IMR-90 (cell line): ENCODE data around the gene CATSPERE.

Experiments used
- BHLHE40 ChIP-seq: fragments of 150-350 bp; IDR thresholded peaks from 2 replicates; pipeline ENCODE4 v1.6.1; 2016; ENCODE audit warnings: mild to moderate bottlenecking, low read depth, low read length
- CHD1 ChIP-seq: IDR thresholded peaks from 2 replicates; pipeline ENCODE4 v1.6.1; 2012; ENCODE audit warnings: low read depth, low read length, improper control_type of control experiment
- CTCF ChIP-seq: conservative IDR thresholded peaks from 2 replicates; pipeline ENCODE4 v1.5.1; 2012; ENCODE audit warnings: mild to moderate bottlenecking, low read depth, low read length, improper control_type of control experiment
- MAFK ChIP-seq: IDR thresholded peaks from 2 replicates; pipeline ENCODE4 v1.6.1; 2012; ENCODE audit warnings: low read depth, low read length, improper control_type of control experiment
- POLR2A ChIP-seq: IDR thresholded peaks from 2 replicates; pipeline ENCODE4 v1.6.1; 2012; ENCODE audit warnings: mild to moderate bottlenecking, low read depth, low read length
- SMC3 ChIP-seq: fragments of 150-350 bp; IDR thresholded peaks from 2 replicates; pipeline ENCODE4 v1.6.1; 2016; ENCODE audit warnings: low read depth, mild to moderate bottlenecking, antibody characterized with exemption, low read length, moderate library complexity
- USF2 ChIP-seq: fragments of 150-350 bp; IDR thresholded peaks from 2 replicates; pipeline ENCODE4 v1.6.1; 2017; ENCODE audit warnings: mild to moderate bottlenecking, antibody characterized with exemption, low read length, low read depth

- TF ChIP-seq CTCF (no peak), USF2 (no peak), CHD1 (no peak), POLR2A (no peak), BHLHE40 (no peak), SMC3 (no peak), MAFK (no peak)
Measured at GRCh38 chr1:244634546-244634945, 173.5 kb downstream of the CATSPERE start.
